Retinal pigment epithelial cell (primary cell): ENCODE results near the gene CEP95.

Source experiments
- DNase-seq: peaks from one replicate; pipeline ENCODE4 v3.0.0-alpha.2; 2010; ENCODE audit warnings: low read depth
- H3K4me3 ChIP-seq: 2 replicates; pipeline ENCODE4 v1.5.1; 2011; ENCODE audit warnings: mild to moderate bottlenecking, low read length, control low read depth, moderate library complexity
- CTCF ChIP-seq: conservative IDR thresholded peaks from 2 replicates; pipeline ENCODE4 v1.5.1; 2011; ENCODE audit warnings: low read depth, low read length, control low read depth, inconsistent platforms

CEP95 gene

DNA sequence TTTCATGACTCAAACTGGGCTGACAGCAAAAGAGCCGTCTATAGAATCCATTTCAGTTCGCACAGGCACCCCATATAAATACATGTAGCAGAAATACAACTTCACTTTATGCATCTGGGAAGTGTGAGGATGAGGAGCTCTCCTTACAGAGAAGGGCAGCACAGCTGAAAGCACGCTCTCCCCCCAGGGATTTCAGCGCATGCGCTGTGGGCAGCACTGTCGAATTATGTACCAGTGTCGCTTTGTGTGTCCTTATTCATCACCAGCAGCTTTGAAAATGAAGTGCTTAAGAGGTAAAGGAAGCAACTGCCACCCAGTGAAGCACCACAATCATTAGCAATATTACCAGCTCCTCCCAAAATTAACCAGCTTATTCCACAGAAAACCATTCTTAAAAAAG, 39.9 kb downstream of the CEP95 start:
- DNase-seq = no peak
- H3K4me3 ChIP-seq = no peak overlapping the region
- no peak for TF ChIP-seq CTCF

- TF ChIP-seq CTCF = no peak
- no peak overlapping the region for H3K4me3 ChIP-seq
- DNase-seq = no peak
These were observed 40.5 kb downstream of the CEP95 start for GRCh38 chr17:64547319-64547718.

DNA sequence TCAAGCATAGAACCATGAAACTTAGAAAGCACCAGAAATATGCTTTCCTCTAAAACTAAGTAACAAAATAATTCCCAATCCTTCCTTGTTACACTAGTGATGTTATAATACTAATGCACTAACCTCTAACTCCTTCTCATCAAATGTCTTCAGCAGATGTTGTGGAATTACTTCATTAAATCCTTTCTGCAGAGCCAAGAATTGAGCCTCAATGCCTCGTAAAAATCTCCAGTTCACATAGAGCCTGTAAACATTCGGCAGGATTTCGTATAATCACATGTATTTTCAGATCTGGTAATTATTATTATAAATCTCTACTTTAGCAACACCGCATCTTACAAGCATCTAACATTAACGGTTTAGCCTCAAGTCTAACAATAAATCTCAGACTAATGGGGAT, 44.7 kb downstream of the CEP95 start:
- no peak overlapping the region for H3K4me3 ChIP-seq
- DNase-seq = no peak
- TF ChIP-seq CTCF = no peak

DNA sequence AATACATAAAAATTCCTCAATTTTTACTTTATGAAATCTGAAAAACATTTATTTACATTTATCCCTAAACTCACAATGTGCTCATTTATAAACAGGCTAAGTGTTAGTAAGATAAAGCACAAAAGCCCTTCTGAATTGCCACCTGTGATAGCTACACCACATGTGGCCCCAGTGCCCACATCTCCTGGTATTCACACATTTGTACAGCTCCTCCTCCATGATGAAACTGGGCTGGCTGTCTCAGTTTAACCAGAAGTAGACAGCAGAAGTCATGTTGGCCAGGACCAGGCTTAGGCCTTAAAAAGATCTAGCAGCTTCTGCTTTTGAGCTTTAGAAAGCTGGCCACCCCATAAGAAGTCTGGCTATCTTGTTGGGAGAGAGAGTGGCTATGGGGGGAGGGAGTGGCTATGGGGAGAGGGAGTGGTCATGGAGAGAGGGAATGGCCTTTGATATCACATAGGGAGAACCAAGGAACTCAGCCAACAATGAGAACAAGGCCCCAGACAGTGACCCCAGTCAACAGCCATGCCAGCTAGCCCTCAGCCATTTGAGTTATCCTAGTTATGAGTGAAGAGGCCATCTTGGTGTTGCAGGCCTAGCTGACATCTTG, 47.4 kb downstream of the CEP95 start:
- no peak for TF ChIP-seq CTCF
- DNase-seq = no peak
- H3K4me3 ChIP-seq = no peak overlapping the region

DNA sequence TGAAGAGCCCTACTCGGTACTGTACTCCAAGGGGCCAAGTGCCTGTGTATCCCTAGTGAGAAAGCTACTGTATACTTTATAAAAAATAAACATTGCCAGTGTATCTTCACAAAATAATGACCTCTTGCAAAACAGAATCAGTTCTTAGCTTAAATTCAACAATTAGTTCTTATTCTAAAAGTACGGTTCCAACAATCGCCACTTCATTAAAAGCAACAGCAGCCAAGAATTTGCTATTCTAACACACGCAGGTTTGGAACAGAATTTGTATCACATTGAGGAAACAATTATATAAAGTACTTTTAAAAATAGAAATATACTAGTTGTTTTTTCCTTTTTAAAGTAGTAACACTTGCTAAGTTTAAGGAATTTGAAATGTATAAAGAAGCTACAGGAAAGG, 48.5 kb downstream of the CEP95 start:
- TF ChIP-seq CTCF = no peak
- no peak for DNase-seq
- H3K4me3 ChIP-seq = no peak overlapping the region

- TF ChIP-seq CTCF = no peak
- DNase-seq = no peak
- no peak overlapping the region for H3K4me3 ChIP-seq
These were observed 57.3 kb downstream of the CEP95 start for GRCh38 chr17:64564098-64564497.

DNA sequence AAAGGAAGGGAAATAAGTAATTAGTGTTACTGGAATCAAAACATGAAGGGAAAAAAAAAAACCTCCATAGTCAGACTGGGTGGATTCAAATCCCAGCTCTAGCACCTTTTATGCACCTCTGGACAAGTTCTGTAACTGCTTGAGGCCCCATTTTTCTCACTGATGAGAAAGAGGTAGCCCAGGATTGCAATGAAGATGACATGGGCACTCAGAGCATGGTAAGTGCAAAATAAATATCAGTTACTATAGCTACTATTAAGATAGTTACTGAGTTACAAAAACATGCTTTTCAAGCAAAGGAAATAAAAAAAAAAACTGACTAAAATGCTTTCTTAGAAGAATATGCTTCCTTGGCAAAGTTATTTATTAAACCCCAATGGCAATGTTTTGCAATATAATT, 58.8 kb downstream of the CEP95 start:
- no peak for TF ChIP-seq CTCF

More for the DNA sequence above, 58.8 kb downstream of the CEP95 start:
- H3K4me3 ChIP-seq = no peak overlapping the region
- DNase-seq = no peak
